Measurements from ENCODE around the gene F7. TPM values are rescaled to one million over a fixed set of nuclear protein-coding genes. Genes with fewer than 3 reads are reported as not detected.

Gene F7
- 0.07 to 0.13 TPM (median 0.11 TPM) in 5 replicates for total RNA-seq (2022; extraction: Qiagen RNA extraction; ENCODE audit: low read depth)

GRCh38 chr13:113105032-113105920 lies at the start of gene F7:
F7 (plus strand) TSS chr13:113105791; CDS start chr13:113105842, 51 bp downstream.

GRCh38 chr13:113122550-113123225 lies 17.1 kb downstream of the F7 start, which contains the start of gene F10:
F10 (plus strand) TSS chr13:113122799; CDS start chr13:113122856, 57 bp downstream.

GRCh38 chr13:113157929-113158747 lies 52.5 kb downstream of the F7 start, which contains the start of gene PROZ:
PROZ (plus strand) TSS chr13:113158648; CDS start chr13:113158661, 13 bp downstream.

Other genes starting within 250 kb of the F7 start
- 0.09 to 1.4 TPM (median 0.41 TPM) in 5 replicates for gene MCF2L, start 136.6 kb upstream of the F7 start, total RNA-seq (2022; extraction: Qiagen RNA extraction; ENCODE audit: low read depth)
- gene F10, start 17.0 kb downstream of the F7 start, total RNA-seq (2022; extraction: Qiagen RNA extraction; ENCODE audit: low read depth), result not detected in 5 replicates
- not detected in 5 replicates for gene PROZ, start 52.9 kb downstream of the F7 start, total RNA-seq (2022; extraction: Qiagen RNA extraction; ENCODE audit: low read depth)
- 37.5 to 45.3 TPM (median 43.7 TPM) in 5 replicates for gene PCID2, start 102.9 kb downstream of the F7 start, total RNA-seq (2022; extraction: Qiagen RNA extraction; ENCODE audit: low read depth)
- 51.5 to 74.4 TPM (median 57.4 TPM) in 5 replicates for gene CUL4A, start 103.8 kb downstream of the F7 start, total RNA-seq (2022; extraction: Qiagen RNA extraction; ENCODE audit: low read depth)
- 71.7 to 100 TPM (median 90.5 TPM) in 5 replicates for gene LAMP1, start 191.4 kb downstream of the F7 start, total RNA-seq (2022; extraction: Qiagen RNA extraction; ENCODE audit: low read depth)